C4-2B (cell line): ENCODE measurements around the gene SARDH.

Source experiments
- CTCF ChIP-seq: fragments of 450-650 bp; conservative IDR thresholded peaks from 2 replicates; pipeline ENCODE4 v1.5.1; 2017; ENCODE audit warnings: mild to moderate bottlenecking
- ZFX ChIP-seq: fragments of 450-650 bp; IDR thresholded peaks from 2 replicates; pipeline ENCODE4 v1.6.1; 2017

DNA sequence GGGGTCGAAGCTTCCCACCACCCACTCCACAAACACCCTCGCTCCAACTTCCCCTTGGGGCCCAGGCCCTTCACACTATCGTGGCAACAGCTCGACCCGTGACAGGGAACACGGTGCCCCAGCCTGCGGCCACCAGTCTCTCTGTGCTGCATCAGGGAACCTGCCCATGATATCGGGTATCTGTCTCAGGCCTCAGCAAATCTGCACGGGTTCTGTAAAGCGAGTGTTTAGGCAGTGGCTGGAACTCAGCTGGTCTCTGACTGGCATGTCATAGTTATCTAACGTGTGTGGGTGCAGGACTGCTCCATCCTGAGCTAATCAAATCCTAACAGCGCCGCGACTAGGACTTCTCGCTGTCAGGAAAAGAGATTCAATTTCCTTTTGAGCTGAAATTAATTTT lies 59.1 kb downstream of the SARDH start:
- TF ChIP-seq CTCF (no peak), ZFX (no peak)
